HG03280 (cell line): Measurements from ENCODE around the gene NSUN6.

Experiments
- ATAC-seq: cut with Tn5 transposase; IDR thresholded peaks from one replicate; pipeline ENCODE4 v1.9.1; 2021; ENCODE audit warnings: mild to moderate bottlenecking, moderate library complexity; ENCODE audit not compliant: unreplicated experiment

Gene NSUN6

DNA sequence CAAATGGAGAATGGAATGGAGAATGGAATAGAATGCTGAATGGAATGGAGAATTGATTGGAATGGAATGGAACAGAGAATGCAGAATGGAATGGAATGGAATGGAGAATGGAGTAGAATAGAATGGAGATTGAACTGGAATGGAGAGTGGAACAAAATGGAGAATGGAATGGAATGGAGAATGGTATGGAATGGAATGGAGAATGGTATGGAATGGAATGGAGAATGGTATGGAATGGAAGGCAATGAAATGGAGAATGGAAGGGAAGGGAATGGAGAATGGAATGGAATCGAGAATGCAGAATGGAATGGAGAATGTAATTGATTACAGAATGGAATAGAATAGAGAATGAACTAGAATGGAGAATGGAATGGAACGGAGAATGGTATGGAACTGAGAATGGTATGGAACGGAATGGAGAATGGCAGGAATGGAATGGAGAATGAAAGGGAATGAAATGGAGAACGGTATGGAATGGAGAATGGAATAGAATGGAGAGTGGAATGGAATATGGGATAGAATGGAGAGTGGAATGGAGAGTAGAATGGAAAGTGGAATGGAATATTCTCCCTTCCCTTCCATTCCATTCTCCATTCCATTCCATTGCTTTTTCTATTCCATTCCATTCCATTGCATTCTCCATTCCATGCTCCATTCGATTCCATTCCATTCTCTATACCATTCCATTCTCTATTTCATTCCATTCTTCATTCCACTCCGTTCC is 88.2 kb downstream of the NSUN6 start:
- ATAC-seq = no peak

DNA sequence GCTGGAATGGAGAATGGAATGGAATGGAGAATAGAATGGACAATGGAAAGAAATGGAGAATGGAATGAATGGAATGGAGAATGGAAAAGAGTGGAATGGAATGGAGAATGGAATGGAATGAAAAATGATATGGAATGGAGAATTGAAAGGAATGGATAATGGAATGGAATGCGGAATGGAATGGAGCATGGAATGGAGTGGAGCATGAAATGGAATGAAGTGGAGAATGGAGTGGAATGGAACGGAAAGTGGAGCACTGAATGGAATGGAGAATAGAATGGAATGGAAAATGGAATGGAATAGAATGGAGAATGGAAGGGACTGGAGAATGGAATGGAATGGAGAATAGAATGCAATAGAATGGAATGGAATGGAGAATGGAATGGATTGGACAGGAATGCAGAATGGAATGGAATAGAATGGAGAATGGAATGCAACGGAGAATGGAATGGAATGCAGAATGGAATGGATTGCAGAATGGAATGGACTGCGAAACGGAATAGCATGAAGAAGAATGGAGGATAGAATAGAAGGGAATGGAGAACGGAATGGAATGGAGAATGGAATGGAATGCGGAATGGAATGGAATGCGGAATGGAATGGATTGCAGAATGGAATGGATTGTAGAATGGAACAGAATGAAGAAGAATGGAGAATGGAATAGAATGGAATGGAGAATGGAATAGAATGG is 89.4 kb downstream of the NSUN6 start:
- no peak for ATAC-seq

DNA sequence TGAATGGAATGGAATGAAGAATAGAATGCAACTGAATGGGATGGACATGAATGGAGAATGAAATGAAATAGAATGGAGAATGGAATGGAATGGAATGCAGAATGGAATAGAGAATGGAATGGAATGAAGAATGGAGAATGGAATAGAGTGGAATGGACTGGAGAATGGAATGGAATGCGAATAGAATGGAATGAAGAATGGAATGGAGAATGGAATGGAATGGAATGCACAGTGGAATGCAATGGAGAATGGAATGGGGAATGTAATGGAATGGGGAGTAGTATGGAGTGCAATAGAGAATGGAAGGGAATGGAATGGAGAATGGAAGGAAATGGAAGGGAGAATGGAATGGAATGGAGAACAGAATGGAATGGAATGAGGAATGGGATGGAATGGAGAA is 93.4 kb downstream of the NSUN6 start:
- no peak for ATAC-seq

DNA sequence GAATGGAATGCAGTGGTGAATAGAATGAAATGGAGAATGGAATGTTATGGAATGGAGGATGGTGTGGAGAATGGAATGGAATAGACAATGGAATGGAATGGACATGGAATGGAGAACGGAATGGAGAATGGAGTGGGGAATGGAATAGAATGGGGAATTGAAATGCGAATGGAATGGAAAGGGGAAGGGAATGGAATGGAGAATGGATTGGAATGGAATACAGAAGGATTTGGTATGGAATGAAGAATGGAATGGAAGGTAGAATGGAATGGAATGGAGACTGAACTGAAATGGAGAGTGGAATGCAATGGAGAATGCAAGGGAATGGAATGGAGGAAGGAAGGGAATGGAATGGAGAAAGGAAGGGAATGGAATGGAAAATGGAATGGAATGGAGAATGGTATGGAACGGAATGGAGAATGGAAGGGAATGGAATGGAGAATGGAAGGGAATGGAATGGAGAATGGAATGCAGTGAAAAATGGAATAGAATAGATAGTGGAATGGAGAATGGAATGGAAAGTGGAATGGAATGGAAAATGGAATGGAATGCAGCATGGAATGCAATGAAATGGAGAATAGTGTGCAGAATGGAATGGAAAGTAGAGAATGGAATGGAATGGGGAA is 94.8 kb downstream of the NSUN6 start:
- ATAC-seq = no peak

DNA sequence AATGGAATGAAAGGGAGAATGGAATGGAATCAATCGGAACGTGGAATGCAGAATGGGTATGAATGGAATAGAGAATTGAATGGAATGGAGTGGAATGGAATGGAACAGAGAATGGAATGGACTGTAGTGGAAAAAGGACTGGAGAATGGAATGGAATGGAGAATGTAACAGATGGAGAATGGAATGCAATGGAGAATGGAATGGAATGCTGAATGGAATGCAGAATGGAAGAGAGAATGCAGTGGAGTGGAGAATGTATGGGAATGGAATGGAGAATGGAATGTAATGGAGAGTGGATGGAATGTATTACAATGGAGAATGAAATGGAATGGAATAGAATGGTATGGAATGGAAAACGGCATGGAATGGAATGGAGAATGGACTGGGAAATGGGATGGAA is 96.9 kb downstream of the NSUN6 start:
- ATAC-seq = no peak

DNA sequence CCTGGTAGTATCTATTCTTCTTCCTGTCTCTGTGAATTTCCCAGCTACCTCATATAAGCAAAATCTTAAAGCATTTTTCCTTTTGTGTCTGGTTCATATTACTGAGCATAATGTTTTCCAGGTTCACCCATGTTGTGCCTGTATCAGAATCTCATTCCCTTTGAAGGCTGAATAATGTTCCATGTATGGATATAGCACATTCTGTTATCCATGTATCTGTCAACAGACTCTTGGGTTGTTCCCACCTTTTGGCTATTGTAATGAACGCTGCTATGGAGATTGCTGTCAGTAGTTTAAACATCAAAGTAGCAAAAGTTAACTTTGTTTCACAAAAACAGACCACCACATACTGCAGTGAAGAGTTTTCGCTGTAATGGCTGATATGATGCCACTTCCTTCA is 99.9 kb downstream of the NSUN6 start:
- ATAC-seq = no peak

DNA sequence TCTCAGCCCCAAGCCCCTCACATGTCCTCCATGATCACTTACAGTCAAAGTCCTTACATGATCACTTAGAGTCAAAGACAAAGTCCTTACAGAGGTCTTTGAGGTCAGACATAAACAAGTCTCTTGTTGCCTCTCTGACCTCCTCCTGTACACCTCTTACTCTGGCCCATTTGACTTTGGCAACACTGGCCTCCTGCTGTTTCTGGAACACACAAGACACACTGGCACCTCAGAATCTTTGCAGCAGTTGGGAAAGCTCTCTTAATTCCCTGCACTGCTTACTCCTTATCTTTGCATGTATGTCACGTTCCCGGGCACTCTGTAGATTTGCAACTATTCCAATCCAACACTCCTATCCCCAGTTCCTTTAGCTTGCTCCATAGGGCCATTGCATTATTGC is 102.3 kb downstream of the NSUN6 start:
- ATAC-seq = no peak

DNA sequence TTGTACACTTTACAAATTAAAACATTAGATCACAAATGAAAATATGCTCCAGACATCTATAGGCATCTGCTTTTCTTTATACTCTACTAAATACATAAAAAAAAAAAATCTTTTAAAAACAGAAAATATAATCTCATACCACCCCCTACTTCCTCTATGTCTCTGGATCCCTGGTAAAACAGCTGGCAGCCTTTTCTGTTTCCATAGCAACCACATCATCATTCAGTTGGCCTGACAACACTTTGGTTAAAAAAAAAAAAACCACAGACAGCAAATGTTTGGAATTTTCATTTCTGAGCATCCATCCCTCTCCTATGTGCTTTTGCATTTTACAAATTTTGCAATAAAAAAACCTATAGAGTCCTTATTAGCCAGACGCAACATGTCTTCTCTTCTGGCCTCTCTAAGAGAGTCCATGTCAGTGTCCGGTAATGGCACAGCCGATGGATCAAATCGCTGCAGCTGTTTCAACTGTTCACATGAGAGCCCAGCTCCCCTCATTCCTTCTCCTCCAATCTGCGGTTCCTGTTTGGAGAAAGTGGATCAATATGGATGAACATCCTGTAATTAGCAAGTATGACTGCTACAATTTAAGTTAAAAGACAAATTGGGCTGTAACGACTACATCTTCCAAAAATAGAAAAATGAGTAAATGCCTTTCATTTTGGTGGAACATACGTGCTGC is 105.6 kb downstream of the NSUN6 start:
- ATAC-seq = no peak

DNA sequence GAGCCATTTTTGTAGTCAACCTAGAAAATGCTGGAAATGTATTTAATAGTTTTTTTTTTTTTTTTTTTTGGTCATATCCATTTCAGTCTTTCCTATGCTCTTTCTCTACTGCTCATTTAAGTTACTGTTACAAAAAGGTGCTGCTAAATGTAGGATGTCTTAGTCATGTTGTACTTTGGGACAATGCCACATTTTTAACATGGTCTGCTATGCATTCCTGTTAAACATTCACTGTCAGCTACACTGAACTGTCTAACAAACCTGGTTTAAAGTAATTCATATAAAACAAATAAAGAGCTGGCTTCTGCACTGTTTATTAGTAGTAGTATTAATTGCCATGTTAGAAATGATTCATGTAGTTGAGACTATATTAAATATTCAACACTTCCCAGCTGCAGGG is 108.6 kb downstream of the NSUN6 start:
- no peak for ATAC-seq

DNA sequence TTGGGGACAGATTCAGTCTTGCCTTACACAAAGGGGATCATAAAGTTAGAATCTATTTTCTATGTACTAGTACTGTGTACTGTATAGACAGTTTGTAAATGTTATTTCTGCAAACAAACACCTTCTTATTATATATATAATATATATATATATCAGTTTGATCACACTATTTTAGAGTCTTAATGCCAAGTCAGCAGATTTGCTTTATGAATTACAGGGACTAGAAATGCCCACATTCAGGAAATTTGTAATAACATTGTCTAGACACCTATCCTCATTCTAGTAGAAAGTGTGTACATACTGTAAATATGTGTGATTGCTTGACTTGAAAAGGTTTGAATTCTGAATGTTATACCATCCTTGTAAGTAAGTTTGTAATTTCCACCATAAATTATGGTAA is 111.2 kb downstream of the NSUN6 start:
- no peak for ATAC-seq

DNA sequence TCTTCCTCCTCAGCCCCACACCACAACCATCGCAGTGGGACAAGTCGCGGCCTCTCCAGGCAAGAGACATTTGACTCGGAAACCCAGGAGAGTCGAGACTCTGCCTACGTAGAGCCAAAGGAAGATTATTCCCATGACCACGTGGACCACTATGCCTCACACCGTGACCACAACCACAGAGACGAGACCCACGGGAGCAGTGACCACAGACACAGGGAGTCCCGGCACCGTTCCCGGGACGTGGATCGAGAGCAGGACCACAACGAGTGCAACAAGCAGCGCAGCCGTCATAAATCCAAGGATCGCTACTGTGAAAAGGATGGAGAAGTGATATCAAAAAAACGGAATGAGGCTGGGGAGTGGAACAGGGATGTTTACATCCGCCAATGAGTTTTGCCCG is 112.1 kb downstream of the NSUN6 start:
- no peak for ATAC-seq

DNA sequence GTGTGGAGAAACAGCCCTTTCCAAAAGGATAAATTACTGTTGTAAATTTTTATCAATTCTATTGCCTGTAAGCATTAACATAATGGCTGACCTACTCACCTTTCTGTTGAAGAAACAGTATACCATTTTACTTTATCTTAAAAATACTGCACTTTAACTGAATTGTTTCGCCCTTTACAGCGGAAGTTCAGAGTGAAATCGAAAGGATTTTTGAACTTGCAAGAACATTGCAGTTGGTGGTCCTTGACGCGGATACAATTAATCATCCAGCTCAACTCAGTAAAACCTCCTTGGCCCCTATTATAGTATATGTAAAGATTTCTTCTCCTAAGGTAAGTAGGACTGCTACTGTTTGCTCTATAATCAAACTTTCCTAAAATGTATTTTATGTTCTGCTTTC is 117.5 kb downstream of the NSUN6 start:
- no peak for ATAC-seq

DNA sequence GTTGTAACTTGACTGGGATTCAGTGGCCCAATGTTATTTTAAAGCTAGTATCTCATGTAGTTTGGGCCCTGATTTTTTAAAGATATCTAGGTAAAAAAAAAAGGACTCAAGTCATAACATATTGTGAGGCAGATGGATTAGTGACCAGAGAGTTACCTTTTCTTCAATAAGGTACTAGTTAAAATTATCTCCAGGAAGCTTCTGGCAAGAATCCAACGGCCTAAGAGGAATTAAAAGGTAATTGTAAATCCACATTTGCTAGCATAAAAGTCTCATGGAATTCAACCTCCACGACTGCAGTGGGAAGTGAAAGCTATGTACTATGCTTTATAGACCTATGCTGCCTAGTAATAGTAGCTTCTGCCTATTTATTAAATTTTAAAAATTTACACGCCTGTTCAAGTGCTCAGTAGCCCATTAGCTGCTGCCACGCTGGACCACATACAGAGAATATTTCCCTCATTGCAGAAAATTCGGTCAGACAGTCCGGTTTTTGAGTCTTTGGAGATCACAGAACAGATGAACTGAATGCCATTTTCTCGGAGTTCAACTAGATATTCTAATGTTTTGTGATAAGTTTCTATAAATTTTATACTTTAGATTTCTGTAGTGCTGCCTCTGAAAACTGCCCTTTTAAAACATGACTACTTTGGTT is 118.4 kb downstream of the NSUN6 start:
- ATAC-seq = no peak

DNA sequence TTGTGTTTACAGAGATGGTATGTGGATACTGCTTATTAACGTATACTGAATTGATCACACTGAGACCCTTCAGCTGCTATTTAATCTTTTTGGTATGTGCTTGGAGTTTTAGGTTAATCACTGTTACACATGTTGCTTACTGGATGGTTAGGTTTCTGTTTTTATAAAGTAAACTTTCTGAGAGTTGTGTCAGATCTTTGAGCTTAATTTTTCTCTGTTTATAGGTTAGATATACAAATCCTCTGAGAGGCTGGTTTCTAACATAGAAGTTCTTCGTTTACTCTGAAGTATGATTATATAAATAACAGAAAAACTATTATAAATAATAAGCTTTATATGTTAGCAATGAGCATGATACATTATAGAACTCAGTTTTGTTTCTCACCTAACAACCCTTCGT is 123.1 kb downstream of the NSUN6 start:
- no peak for ATAC-seq

DNA sequence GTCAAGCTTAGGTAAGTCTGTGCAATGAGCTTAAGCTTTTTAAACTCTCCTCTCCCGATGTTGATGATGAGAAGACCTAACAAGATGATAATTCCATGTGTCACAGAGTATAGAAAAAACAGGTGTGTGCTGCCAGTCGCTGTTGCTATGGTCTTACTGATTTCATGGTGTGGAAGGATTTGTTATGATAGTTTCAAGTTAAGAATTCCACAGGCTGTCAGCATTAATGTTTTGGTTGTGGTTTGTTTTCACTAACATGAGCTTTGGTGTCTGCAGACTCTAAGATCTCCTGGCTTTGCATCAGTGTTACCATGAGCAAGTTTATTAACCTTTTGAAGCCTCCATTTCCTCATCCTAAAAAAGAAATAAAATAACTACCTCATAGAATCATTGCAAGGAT is 123.7 kb downstream of the NSUN6 start:
- no peak for ATAC-seq

DNA sequence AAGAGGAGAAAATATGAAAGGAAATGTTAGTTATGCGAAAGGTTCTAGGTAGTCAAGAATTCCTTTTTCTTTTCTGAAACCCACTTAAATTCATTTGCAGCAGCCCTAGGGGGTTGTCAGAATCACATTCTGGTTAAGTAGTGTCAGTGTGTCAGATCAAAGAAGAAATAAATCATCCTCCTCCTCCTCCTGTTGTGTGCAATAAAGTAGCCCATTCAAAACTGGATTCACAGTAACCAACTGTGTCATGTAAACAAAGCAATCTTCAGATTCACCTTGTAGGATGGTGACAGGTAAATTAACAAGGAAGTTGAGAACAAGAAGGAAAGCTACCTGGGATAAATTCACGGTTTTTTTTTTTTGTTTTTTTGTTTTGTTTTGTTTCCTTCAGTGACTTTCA is 127.5 kb downstream of the NSUN6 start:
- ATAC-seq = no peak

DNA sequence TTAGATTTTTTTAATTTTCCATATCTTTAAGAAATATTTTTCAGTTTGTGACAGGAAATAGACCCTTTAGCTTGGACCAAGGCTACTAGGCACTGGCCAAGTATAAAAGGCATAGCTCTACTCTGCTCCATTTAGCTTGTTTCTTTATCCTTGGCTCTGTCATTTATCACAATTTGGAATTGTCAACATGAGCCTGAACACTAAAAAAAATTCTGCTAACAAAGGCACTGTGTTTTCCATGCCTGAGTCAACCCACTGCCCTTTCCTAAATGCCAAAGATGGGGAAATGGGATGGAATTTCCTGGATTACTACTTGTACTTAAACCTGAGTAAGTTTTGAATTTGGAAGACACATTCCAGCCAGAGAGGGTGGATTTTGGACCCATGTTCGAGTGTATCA is 128.4 kb downstream of the NSUN6 start:
- no peak for ATAC-seq

DNA sequence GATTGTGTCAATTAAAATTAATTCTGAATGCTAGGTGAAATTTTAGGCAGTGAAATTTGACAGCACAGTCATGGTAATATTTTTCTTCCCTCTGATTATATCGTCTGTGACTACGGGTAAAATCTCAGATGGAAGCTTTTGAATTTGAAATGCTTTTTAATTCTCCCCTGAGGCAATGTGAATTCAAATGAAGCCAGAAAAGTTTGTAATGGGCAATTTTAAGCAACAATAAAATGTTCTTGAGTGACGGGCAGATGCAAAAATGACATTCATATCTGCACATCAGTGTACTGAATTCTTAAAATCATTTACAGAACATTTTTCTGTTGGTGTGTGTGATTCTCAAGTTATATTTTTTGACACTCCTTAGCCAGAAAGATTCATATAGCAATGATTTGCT is 134.5 kb downstream of the NSUN6 start:
- no peak for ATAC-seq

DNA sequence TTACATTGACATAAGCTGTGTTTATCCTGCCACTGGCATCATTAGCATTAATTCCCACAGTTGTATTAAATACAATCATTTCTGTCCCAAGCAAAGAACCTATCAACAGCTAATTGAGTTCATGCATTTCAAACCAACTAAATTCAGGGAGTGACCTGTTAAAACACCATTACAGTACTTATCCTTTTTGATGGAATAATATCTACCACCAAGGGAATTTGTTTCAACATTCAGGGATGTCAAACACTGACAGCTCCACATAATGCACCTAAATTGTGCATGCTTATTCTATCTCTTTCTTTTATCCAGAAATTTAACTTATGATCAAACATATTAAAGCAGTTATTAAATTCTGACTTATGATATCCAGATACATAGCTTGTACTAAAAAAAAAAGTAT is 136.8 kb downstream of the NSUN6 start:
- no peak for ATAC-seq

DNA sequence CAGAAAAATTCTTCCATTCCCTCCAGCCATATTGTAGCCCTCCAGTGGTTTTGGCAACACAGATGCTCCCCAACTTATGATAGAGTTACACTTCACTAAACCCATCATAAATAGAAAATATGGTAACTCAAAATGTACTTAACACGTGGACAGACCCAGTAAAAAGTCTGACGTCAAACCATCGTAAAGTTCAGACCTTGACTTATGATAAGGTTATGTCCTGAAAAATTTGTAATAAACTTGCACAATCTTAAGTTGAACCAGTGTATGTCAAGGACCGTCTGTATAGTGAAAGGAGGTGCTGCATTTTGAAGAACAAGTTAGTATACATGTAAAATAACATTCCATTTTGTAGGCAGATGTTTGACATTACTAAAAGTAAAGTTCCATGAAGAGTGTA is 142.8 kb downstream of the NSUN6 start:
- no peak for ATAC-seq

DNA sequence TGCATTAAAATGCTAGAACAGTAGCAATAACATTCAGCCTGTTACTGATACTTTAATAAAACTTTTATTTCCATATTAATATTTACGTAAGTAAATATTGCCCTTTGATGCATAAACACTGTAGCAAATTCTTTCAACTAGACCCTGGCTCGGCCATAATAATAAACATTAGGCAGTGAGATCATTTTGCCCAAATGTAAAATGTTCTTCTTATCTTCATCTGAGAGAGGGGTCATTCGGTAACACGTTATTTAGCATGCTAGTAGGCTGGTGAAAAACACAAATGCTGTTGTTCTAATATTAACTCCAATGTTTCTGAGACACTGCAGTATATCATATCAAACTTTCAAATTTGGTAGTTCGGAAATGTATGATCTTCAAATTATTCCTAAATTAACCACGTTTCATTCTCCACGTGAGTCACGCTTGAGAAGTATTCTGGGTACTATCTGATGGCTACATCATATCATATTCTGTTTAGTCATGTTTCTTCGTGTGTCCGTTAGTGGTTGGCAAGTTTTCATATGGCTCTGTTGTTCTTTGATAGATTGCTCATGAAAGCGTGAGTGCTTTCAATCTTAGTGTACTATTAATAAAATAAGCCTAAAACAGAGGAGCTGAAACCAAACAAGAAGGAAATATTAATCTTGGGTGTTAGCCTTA is 145.8 kb downstream of the NSUN6 start:
- ATAC-seq = no peak
